Measurements from ENCODE around the gene HMX1.

The HMX1 gene

GRCh38 chr4:8848507-8849265 is 23.0 kb downstream of the HMX1 start:
- TF ChIP-seq, protein P1, sequence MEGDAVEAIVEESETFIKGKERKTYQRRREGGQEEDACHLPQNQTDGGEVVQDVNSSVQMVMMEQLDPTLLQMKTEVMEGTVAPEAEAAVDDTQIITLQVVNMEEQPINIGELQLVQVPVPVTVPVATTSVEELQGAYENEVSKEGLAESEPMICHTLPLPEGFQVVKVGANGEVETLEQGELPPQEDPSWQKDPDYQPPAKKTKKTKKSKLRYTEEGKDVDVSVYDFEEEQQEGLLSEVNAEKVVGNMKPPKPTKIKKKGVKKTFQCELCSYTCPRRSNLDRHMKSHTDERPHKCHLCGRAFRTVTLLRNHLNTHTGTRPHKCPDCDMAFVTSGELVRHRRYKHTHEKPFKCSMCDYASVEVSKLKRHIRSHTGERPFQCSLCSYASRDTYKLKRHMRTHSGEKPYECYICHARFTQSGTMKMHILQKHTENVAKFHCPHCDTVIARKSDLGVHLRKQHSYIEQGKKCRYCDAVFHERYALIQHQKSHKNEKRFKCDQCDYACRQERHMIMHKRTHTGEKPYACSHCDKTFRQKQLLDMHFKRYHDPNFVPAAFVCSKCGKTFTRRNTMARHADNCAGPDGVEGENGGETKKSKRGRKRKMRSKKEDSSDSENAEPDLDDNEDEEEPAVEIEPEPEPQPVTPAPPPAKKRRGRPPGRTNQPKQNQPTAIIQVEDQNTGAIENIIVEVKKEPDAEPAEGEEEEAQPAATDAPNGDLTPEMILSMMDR (IDR thresholded peaks at IDR 0.05; ENCODE audit: borderline replicate concordance, insufficient read depth, low read depth, low read length): no peak
- no peak overlapping the region for H3K4me3 ChIP-seq (ENCODE audit: low read depth, low read length)

GRCh38 chr4:8847764-8848163 is 23.9 kb downstream of the HMX1 start:
- TF ChIP-seq, protein P1 (IDR thresholded peaks at IDR 0.05; ENCODE audit: borderline replicate concordance, insufficient read depth, low read depth, low read length): no peak
- H3K4me3 ChIP-seq (ENCODE audit: low read depth, low read length): no peak overlapping the region

DNA sequence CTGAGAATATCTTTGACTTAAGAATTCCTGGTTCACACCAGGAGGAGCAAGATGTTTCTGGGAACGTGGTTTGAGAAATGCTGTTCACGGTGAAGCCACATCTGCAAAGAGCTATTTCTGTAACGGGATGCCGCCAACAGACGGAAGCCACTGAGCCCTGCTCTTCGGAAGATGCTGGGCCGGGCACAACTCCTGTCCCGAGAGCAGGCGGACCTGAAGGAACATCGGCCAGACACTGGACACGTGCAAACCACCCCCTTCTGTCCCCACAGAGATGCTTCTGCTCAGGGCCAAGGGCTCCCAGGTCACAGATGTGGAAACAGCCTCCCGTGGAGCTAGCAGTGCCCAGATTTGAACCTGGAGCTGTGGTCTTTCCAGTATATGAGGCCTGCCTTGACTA is 24.3 kb downstream of the HMX1 start:
- no peak overlapping the region for H3K4me3 ChIP-seq (ENCODE audit: low read depth, low read length)
- TF ChIP-seq, protein P1 (IDR thresholded peaks at IDR 0.05; ENCODE audit: borderline replicate concordance, insufficient read depth, low read depth, low read length): no peak

DNA sequence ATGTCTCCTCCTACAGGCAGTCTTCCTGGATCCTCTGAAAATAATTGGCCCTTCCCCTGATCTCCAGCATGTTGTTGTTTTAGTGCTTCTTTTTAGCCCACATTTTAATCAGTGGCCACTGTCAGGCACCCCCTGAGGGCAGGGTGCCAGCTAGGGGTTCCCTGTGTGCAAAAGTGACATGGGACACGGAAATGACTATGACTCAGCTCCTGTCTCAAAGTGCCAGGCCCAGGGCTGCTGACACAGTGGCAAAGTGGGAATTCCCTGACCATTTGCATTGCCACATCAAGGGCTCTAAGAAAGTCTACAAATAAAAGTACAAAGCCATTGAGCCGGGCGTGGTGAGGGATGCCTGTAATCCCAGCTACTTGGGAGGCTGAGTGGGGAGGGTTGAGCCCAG is 24.8 kb downstream of the HMX1 start:
- TF ChIP-seq, protein P1 (IDR thresholded peaks at IDR 0.05; ENCODE audit: borderline replicate concordance, insufficient read depth, low read depth, low read length): no peak

DNA sequence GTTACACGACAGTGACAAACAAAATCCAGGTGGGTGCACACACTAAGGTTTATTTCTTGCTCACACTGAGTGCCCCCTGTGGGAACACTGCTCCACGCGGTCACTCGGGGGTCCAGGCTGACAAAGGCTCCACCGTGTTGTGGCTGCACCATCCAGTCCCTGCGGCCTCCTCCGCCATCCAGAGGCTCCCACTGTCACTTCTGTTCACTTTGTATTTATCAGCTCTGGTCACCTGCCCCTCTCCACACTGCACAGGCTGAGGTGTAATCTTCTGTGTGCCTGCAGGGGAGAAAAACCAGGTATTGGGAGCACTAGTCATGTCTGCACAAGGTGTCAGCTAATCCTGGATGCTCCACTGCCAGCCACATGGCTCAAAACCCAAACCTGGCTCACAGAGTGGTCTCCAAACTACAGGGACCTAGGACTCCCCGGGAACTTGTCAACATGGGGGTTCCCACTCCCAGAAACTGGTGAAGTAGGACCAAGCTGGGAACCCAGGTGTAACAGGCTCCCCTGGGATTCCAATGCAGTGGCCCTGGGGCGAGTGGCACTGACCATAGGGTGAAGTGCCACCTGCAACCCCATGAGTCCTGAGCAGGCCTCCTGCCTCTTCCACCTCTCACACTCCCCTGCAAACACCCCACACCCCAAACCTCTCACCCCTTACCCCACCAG is 25.5 kb downstream of the HMX1 start:
- H3K4me3 ChIP-seq (ENCODE audit: low read depth, low read length): no peak overlapping the region
- TF ChIP-seq, protein P1 (IDR thresholded peaks at IDR 0.05; ENCODE audit: borderline replicate concordance, insufficient read depth, low read depth, low read length): no peak

More for the DNA sequence above, 24.8 kb downstream of the HMX1 start:
- H3K4me3 ChIP-seq (ENCODE audit: low read depth, low read length): no peak overlapping the region

GRCh38 chr4:8844976-8845690 is 26.5 kb downstream of the HMX1 start:
- TF ChIP-seq, protein P1 (IDR thresholded peaks at IDR 0.05; ENCODE audit: borderline replicate concordance, insufficient read depth, low read depth, low read length): no peak
- H3K4me3 ChIP-seq (ENCODE audit: low read depth, low read length): no peak overlapping the region

All from GM12875 (cell line).